Effector memory CD4-positive, alpha-beta T cell (primary cell): Measurements from ENCODE around the gene TMEM132C.

ENCODE experiments used
- DNase-seq, 3 donors: peaks; one replicate each; pipeline ENCODE4 v3.0.0-alpha.2; 2020
- H3K27ac ChIP-seq: 2 replicates; pipeline ENCODE4 v1.7.0; 2013; ENCODE audit warnings: mild to moderate bottlenecking, low read length, moderate library complexity; ENCODE audit not compliant: insufficient read depth, poor library complexity, severe bottlenecking
- H3K27me3 ChIP-seq: replicated peaks from 2 replicates; pipeline ENCODE4 v1.7.0; 2013; ENCODE audit warnings: mild to moderate bottlenecking, low read length; ENCODE audit not compliant: insufficient read depth, control insufficient read depth, poor library complexity, severe bottlenecking
- H3K36me3 ChIP-seq: 2 replicates; pipeline ENCODE4 v1.7.0; 2013; ENCODE audit warnings: mild to moderate bottlenecking, low read length, moderate library complexity; ENCODE audit not compliant: control insufficient read depth, insufficient read depth
- H3K4me1 ChIP-seq: 2 replicates; pipeline ENCODE4 v1.7.0; 2013; ENCODE audit warnings: low read length, mild to moderate bottlenecking; ENCODE audit not compliant: control insufficient read depth, insufficient read depth, poor library complexity, severe bottlenecking
- H3K4me3 ChIP-seq: 2 replicates; pipeline ENCODE4 v1.7.0; 2013; ENCODE audit warnings: low read length, low read depth, mild to moderate bottlenecking; ENCODE audit not compliant: insufficient read depth, poor library complexity, severe bottlenecking
- H3K9me3 ChIP-seq: 2 replicates; pipeline ENCODE4 v1.7.0; 2013; ENCODE audit warnings: mild to moderate bottlenecking, low read length, moderate library complexity; ENCODE audit not compliant: control insufficient read depth

TMEM132C gene

DNA sequence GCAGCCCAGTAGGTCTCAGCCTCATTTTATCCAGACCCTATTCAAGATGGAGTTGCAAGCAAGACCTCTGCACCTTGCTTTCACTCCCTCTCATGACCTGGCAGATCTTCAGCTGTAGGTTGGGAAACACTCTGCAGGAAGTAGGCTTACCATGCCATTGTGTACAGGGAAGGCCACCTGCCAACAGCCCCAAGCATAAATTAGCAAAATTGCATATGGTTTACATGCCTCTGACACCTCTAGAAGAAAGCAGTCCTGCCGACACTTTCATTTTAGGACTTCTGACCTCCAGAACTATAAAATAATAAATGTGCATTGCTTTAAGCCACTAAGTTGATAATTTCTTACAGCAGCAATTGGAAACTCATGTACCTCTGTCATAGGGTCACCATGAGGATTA lies 459.9 kb downstream of the TMEM132C start:
- no peak overlapping the region for H3K4me3 ChIP-seq
- no peaks in the 10 kb centered on the region for H3K9me3 ChIP-seq
- H3K36me3 ChIP-seq = no peaks in the 10 kb centered on the region
- no peak for DNase-seq
- no peaks in the 10 kb centered on the region for H3K4me1 ChIP-seq
- H3K27me3 ChIP-seq = no peaks in the 10 kb centered on the region
- no peak overlapping the region for H3K27ac ChIP-seq

DNA sequence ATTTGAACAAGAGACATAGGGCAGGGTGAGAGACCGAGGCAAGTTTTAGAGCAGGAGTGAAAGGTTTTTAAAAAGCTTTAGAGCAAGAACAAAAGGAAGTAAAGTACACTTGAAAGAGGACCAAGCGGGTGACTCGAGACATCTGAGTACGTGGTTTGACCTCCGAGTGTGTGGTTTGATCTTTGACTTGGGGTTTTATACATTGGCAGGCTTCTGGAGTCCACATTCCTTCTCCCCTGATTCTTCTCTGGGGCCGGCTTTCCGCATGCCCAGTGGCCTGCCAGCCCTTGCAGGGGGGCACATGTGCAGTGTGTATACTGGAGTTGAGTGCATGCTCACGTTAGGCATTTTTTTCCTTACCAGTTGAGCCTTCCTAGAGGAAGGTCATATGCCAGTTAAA lies 460.5 kb downstream of the TMEM132C start:
- no peak for DNase-seq
- no peak overlapping the region for H3K27ac ChIP-seq

DNA sequence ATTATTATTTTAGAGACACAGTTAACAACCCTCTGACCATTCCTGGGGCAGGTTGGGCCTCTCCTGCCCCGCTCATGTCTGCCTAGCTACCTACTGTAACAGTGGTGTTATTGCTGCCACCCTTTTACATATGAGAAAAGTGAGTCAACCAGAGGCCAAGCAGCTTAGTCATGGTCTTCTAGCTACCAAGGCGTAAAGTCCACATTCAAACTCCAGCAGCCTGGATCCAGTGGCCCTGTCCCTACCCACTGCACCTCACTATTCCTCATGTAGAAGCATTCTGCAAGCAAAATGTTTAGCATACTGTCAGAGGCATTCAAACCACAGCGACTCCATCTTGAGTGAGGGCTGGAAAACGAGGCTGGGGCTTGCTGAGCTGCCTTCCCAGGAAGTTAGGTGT lies 461.0 kb downstream of the TMEM132C start:
- Histone ChIP-seq H3K9me3 (no peaks in the 10 kb centered on the region), H3K27me3 (no peaks in the 10 kb centered on the region), H3K36me3 (no peaks in the 10 kb centered on the region), H3K4me1 (no peaks in the 10 kb centered on the region), H3K4me3 (no peak overlapping the region), H3K27ac (no peak overlapping the region)
- DNase-seq = no peak

More for the DNA sequence above, 460.5 kb downstream of the TMEM132C start:
- no peaks in the 10 kb centered on the region for H3K36me3 ChIP-seq
- H3K4me1 ChIP-seq = no peaks in the 10 kb centered on the region
- no peaks in the 10 kb centered on the region for H3K27me3 ChIP-seq
- no peak overlapping the region for H3K4me3 ChIP-seq
- no peaks in the 10 kb centered on the region for H3K9me3 ChIP-seq

DNA sequence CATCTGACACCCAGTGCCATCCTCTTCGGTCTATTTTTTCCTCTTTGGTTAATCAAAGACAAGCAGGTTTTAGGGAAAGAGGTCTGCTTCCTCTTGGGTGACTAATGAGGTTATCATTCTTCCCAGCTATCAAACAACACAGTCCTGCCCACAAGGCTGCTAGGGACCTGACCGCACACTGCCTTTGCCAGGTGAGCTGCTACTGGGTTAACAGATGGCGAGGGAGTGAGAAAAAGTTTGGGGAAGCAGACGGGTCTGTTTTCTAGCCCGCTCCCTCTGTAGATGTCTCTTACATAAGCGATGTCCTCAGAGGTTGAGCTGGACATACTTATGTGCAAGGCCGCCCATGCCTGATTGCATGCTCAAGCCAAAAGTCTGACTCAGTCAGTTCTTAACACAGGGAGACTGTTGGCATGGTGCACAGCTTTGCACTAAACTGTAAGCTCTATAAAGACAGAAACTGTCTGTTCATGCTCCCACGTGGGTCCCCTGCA lies 462.7 kb downstream of the TMEM132C start:
- H3K4me3 ChIP-seq = no peak overlapping the region
- H3K36me3 ChIP-seq = no peaks in the 10 kb centered on the region
- no peaks in the 10 kb centered on the region for H3K9me3 ChIP-seq
- no peaks in the 10 kb centered on the region for H3K4me1 ChIP-seq
- no peak for DNase-seq
- H3K27ac ChIP-seq = no peak overlapping the region
- no peaks in the 10 kb centered on the region for H3K27me3 ChIP-seq

DNA sequence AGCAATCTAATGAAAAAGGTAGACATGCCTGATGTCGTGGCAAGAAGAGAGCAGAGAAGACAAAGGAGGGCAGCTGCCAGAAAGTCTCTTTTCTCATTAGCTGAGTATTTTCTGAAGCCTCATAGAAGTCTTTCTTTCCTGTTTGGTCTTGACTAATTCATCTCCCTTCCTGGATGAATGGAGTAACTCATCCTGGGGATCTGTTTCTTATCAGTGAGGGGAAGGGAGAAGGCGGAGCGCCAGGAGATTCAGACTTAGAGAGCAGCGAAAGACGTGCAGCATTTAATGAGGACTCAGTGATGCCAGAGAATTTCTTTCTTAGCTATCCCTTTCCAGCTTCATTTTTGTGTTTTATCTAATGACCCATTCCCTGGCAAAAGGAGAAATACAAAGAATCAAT lies 467.4 kb downstream of the TMEM132C start:
- H3K27me3 ChIP-seq = no peaks in the 10 kb centered on the region
- H3K36me3 ChIP-seq = no peaks in the 10 kb centered on the region
- H3K4me1 ChIP-seq = no peaks in the 10 kb centered on the region
- no peaks in the 10 kb centered on the region for H3K9me3 ChIP-seq
- DNase-seq = no peak
- no peak overlapping the region for H3K27ac ChIP-seq
- no peak overlapping the region for H3K4me3 ChIP-seq

DNA sequence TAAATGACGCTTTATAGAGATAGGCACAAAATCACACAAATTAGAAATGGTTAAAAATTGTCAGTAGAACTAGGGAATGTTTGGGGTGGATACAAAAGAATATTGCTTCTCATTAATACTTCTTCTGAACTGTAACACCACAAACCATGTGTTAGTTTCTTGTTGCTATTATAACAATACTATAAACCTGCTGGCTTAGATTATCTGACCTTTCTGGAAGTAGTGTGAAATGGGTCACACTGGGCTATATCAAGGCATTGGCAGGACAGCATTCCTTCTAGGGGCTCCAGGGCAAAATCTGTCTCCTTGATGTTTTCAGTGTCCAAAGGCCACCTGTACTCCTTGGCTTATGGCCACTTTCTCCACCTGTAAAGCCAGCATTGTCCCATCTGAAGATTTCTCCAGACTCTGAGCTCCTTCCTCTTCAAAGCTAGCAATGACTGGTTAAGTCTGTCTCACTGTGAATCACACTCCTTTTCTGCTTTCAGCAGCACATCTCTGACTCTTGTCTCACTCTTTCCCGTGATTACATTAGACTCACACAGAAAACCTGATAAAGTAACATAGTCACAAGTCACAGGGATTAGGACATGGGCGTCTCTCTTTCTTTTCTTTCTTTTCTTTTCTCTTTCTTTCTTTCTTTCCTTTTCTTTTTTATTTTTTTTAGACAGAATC lies 470.5 kb downstream of the TMEM132C start:
- H3K36me3 ChIP-seq = no peaks in the 10 kb centered on the region
- no peaks in the 10 kb centered on the region for H3K9me3 ChIP-seq
- H3K4me3 ChIP-seq = no peak overlapping the region
- no peak overlapping the region for H3K27ac ChIP-seq
- DNase-seq = no peak
- H3K27me3 ChIP-seq = no peaks in the 10 kb centered on the region
- H3K4me1 ChIP-seq = no peaks in the 10 kb centered on the region

DNA sequence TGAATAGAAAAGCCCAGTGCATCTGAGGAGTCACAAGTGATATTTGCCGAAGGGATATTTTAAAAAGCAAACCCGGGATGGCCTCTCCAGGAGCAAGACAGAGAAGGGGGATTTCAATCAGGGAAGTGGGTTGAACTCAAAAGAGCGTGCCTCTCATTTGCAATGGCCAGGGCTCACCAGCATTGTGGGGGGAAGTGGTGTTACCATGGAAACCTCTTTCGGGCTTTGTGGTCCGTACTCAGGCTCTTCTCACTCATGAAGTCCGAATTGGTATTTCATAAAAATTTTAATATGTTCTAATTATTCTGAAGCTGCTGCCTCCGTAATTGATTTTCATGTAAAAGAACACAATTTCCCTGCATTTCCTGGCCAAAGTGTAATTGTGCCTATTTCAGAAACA lies 476.9 kb downstream of the TMEM132C start:
- Histone ChIP-seq H3K9me3 (no peaks in the 10 kb centered on the region), H3K36me3 (no peaks in the 10 kb centered on the region), H3K4me1 (no peaks in the 10 kb centered on the region), H3K27me3 (no peaks in the 10 kb centered on the region), H3K4me3 (no peak overlapping the region), H3K27ac (no peak overlapping the region)
- no peak for DNase-seq

DNA sequence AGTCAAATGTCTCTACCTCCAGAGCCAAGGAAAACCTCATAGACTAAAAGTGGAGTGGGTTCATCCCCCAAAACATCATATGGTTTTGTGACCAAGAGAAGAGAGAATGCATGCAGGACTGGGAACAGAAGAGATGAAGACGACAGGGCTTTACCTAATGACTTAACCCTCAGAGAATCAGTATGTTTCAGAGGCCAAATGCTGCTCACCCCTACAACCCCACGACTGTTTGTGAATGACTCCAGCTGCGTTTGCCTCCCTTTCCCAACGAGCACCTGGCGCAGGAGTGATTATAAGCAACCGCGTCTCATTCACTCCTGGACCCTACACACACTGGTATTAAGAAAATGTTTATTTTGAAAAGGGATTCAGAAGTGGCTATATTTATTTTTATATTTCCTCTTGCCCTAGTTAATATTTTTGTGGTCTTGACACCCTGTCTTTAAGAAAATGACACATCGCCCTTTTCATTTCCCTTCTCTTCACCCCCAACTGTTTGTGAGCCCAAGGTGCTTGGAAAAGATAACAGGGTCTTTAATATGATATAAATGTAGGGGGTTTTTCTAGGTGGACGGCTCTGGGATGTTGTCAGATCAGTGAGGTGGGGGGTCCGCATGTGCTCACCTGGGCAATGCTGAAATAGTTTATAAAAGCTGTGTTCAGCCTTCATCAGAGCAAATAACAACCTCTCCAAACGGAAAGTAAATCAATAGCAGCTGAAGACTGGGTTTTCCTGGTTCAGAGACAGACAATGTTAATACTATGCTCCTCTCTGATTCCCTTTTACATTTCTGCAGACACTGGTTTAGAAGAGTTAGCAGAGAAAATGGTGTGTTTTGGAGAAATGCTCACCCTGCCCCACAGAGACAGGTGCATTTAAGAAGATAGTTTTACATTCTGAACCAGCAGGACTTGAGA lies 479.1 kb downstream of the TMEM132C start:
- Histone ChIP-seq H3K9me3 (no peaks in the 10 kb centered on the region), H3K4me1 (no peaks in the 10 kb centered on the region), H3K4me3 (no peak overlapping the region), H3K27ac (no peak overlapping the region), H3K36me3 (no peaks in the 10 kb centered on the region), H3K27me3 (no peaks in the 10 kb centered on the region)
- no peak for DNase-seq

DNA sequence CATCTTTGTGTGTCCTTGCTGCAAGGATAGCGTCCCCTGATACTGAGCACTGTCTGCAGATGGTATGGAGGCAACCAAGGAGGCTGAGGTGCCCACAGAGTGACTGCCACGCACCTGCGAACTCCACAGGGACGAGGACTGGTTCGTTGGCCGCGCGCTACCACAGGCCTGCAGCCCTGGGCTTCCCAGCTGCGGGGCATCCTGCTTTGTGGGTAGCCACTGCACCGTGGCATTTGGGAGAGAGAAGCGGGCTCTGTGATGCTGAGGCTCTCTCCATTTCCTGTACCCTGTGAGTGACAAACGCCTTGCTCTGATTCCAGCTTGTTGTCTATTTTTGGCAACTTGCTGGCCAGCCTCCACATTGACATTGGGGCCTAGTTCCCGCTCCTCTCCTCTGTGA lies 480.5 kb downstream of the TMEM132C start:
- Histone ChIP-seq H3K9me3 (no peaks in the 10 kb centered on the region), H3K36me3 (no peaks in the 10 kb centered on the region), H3K27me3 (no peaks in the 10 kb centered on the region), H3K27ac (no peak overlapping the region), H3K4me3 (no peak overlapping the region), H3K4me1 (no peaks in the 10 kb centered on the region)
- no peak for DNase-seq

DNA sequence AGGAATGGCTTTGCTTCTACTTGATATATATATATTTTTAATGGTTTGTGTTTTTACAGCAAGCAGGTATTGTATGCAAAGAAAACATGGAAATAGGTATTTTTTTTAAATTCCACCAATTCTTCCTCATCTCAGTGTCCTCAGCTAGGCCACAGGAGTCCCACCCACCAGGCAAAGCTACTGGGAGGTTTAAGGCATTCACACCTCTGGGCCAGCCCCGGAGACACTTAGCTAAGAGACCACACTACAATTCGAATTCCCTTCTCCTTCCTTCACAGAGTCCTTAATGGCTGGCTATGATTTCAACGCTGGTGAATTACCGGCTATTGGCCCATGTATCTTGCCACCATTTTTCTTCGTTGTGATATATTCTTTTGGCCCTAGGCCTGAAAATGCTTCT lies 485.4 kb downstream of the TMEM132C start:
- H3K4me3 ChIP-seq = no peak overlapping the region
- no peak for DNase-seq

More for the DNA sequence above, 485.4 kb downstream of the TMEM132C start:
- no peaks in the 10 kb centered on the region for H3K27me3 ChIP-seq
- no peaks in the 10 kb centered on the region for H3K36me3 ChIP-seq
- H3K4me1 ChIP-seq = no peaks in the 10 kb centered on the region
- H3K9me3 ChIP-seq = no peaks in the 10 kb centered on the region
- H3K27ac ChIP-seq = no peak overlapping the region
